Measurements from ENCODE around the gene MFAP4. TPM values are rescaled to one million over a fixed set of nuclear protein-coding genes. Genes with fewer than 3 reads are reported as not detected.

The MFAP4 gene
- total RNA-seq, 1 experiment from 2014 or later, result 1.5 TPM

DNA sequence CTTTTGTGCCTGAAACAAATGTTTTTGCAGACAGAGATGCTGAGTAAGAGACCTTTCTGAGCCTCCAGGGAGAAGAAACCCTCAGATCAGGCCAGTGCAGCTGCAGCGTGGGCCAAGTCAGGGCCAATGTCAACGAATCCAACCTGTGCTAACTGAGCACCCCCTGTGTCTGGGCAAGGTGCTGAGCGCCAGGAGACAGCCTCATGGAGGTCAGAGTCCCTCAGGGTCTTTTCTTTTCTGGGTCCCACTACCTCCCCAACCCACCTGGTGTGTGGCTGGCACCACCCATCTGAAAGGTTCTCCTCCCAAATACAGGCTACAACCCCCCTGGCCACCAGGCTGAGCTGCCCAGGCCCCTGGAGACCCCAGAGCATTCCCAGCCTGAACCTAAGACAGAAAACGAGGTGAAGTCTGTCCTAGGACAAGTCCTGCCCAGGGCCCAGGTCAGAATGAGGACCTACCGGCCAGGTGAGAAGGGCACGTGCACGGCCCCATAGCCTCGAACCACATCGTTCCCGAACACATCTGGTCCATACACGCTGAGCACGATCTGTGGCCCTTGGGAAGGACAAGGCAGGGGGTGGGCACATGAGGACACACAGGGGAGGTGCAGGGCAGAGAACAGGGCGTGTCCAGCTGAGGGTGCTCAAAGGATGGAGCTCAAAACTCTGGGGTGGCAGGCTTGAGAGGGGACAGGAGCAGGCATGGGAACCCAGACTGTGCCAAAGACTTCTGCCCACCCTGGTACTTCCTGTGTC is 39.5 kb downstream of the MFAP4 start:
- no peaks in the 10 kb centered on the region for H3K9me3 ChIP-seq (ENCODE audit: control insufficient read depth, low read depth, low read length)
- Mint-ChIP-seq H3K27me3 (ENCODE audit: low read depth) (no peaks in the 10 kb centered on the region), H3K4me1 (0 out of 4 replicates have a peak, but pooled peaks cover 0 to 4% of the 10 kb centered on the region in 2 experiments), H3K27ac (no peak overlapping the region; a peak in 1 of 7 replicates), H3K36me3 (ENCODE audit: insufficient read depth in 1 of 3, low read depth in 3 of 3) (peaks cover 6 to 26% (median 20%) of the 10 kb centered on the region in 3 experiments; a peak in 6 of 7 replicates), H3K9me3 (no peaks in the 10 kb centered on the region), H3K4me3 (no peak overlapping the region)
- no peak overlapping the region for H3K14ac ChIP-seq (ENCODE audit: insufficient read depth, low read length)
- no peaks in the 10 kb centered on the region for H4K20me1 ChIP-seq (ENCODE audit: control insufficient read depth, insufficient read depth, insufficient read length)
- H2BK12ac ChIP-seq (ENCODE audit: insufficient read length, low read depth, low read length), result no peak overlapping the region
- H3T11ph ChIP-seq (ENCODE audit: low read length), result no peak overlapping the region
- no peak overlapping the region for H3K4me2 ChIP-seq (ENCODE audit: insufficient read depth, insufficient read length, low read length)
- H3K79me2 ChIP-seq (ENCODE audit: insufficient read depth, low read length), result no peaks in the 10 kb centered on the region
- peak; percentile 28 for DNase-seq
- no peak overlapping the region for H4K91ac ChIP-seq (ENCODE audit: insufficient read length, low read depth, low read length)
- no peak for TF ChIP-seq CTCF (conservative IDR thresholded peaks at IDR 0.05)
- H4K8ac ChIP-seq (replicated peaks; ENCODE audit: insufficient read length, low read depth, low read length), result no peak overlapping the region
- H3K23ac ChIP-seq (ENCODE audit: insufficient read length, low read depth, low read length), result no peak overlapping the region
- H3K27ac ChIP-seq (ENCODE audit: insufficient read length, low read depth, low read length), result no peak overlapping the region
- H2BK20ac ChIP-seq (ENCODE audit: low read depth, low read length, poor library complexity, severe bottlenecking), result no peak overlapping the region
- no peaks in the 10 kb centered on the region for H3K27me3 ChIP-seq (ENCODE audit: insufficient read depth, low read length)
- no peak overlapping the region for H2BK15ac ChIP-seq (ENCODE audit: low read depth, low read length)
- H3K4me1 ChIP-seq (ENCODE audit: insufficient read depth, low read length), result no peaks in the 10 kb centered on the region
- H3K56ac ChIP-seq (ENCODE audit: insufficient read length, low read depth, low read length), result no peak overlapping the region
- no peaks in the 10 kb centered on the region for H3K23me2 ChIP-seq (ENCODE audit: insufficient read length, low read depth, low read length, poor library complexity, severe bottlenecking)
- no CpG with 5 or more reads among the region's 13 CpGs for WGBS (ENCODE audit: extremely low coverage, insufficient read length, low lambda C conversion rate)
- H2AFZ ChIP-seq (ENCODE audit: low read length), result no peak overlapping the region
- H3K18ac ChIP-seq (ENCODE audit: insufficient read length, low read depth, low read length), result no peak overlapping the region
- H2BK120ac ChIP-seq (ENCODE audit: low read depth, low read length, poor library complexity, severe bottlenecking), result no peak overlapping the region
- no peak overlapping the region for H4K5ac ChIP-seq (ENCODE audit: insufficient read length, low read depth, low read length)
- no peak overlapping the region for H2BK5ac ChIP-seq (ENCODE audit: insufficient read length, low read length)
- H3K79me1 ChIP-seq (ENCODE audit: insufficient read depth, low read depth, low read length, poor library complexity, severe bottlenecking), result no peaks in the 10 kb centered on the region
- no peak overlapping the region for H2AK5ac ChIP-seq (ENCODE audit: insufficient read length, low read length)
- H3K9ac ChIP-seq (ENCODE audit: extremely low read depth, insufficient read length, low read length), result no peak overlapping the region
- H3K4ac ChIP-seq (ENCODE audit: low read depth, low read length), result no peak overlapping the region

All from H9 (cell line).